WTC11 (cell line): ENCODE measurements around the gene TMEM212.
A peak's percentile ranks its signal among the peaks of the same experiment; 100 is the strongest.

Experiments
- ESRRA ChIP-seq: sonication (generic); formaldehyde crosslinking; IDR thresholded peaks from 2 replicates; pipeline ENCODE4 v1.8.1; 2022; ENCODE audit warnings: mild to moderate bottlenecking, missing genetic modification reagents, borderline replicate concordance
- IRF2 ChIP-seq: sonication (generic); formaldehyde crosslinking; IDR thresholded peaks from 2 replicates; pipeline ENCODE4 v1.8.0; 2022; ENCODE audit warnings: low read depth, missing genetic modification reagents, borderline replicate concordance
- JUN ChIP-seq: sonication (generic); formaldehyde crosslinking; IDR thresholded peaks from 2 replicates; pipeline ENCODE4 v1.8.0; 2023; ENCODE audit warnings: mild to moderate bottlenecking, missing genetic modification reagents
- SP1 ChIP-seq: sonication (generic); formaldehyde crosslinking; conservative IDR thresholded peaks from 2 replicates; pipeline ENCODE4 v1.8.1; 2022; ENCODE audit warnings: missing genetic modification reagents
- ZNF232 ChIP-seq: sonication (generic); formaldehyde crosslinking; IDR thresholded peaks from 2 replicates; pipeline ENCODE4 v1.8.0; 2022; ENCODE audit warnings: mild to moderate bottlenecking, missing genetic modification reagents
- TF ChIP-seq, protein P1 (sequence below): fragments of 200-600 bp; IDR thresholded peaks from 2 replicates; pipeline ENCODE4 v1.8.0; 2022; ENCODE audit warnings: antibody characterized with exemption
- TF ChIP-seq, protein P2 (sequence below): sonication (generic); formaldehyde crosslinking; IDR thresholded peaks from 2 replicates; pipeline ENCODE4 v1.8.1; 2023; ENCODE audit warnings: mild to moderate bottlenecking, missing genetic modification reagents
- TF ChIP-seq, protein P3 (sequence below): sonication (generic); formaldehyde crosslinking; IDR thresholded peaks from 2 replicates; pipeline ENCODE4 v1.8.1; 2022; ENCODE audit warnings: low read depth, missing genetic modification reagents, borderline replicate concordance

DNA sequence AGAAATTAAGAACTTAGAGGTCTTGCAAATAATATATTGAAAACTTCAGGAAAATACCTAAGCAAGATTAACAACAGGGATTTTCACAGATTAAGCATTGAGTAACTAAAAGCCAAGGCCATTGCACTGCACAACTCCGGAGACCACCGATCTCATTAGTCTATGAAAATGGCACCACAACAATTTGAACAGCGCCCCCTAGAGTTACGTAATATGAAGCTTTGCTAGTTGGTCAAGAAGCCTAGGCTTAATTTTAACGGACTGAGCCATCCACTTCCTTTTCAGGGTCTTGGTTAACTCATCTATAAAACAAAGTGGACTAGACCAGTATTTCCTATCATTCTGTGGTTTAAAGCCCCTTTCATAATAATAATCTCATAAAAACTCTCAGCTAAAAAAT, 24.8 kb downstream of the TMEM212 start:
- TF ChIP-seq, protein P1, sequence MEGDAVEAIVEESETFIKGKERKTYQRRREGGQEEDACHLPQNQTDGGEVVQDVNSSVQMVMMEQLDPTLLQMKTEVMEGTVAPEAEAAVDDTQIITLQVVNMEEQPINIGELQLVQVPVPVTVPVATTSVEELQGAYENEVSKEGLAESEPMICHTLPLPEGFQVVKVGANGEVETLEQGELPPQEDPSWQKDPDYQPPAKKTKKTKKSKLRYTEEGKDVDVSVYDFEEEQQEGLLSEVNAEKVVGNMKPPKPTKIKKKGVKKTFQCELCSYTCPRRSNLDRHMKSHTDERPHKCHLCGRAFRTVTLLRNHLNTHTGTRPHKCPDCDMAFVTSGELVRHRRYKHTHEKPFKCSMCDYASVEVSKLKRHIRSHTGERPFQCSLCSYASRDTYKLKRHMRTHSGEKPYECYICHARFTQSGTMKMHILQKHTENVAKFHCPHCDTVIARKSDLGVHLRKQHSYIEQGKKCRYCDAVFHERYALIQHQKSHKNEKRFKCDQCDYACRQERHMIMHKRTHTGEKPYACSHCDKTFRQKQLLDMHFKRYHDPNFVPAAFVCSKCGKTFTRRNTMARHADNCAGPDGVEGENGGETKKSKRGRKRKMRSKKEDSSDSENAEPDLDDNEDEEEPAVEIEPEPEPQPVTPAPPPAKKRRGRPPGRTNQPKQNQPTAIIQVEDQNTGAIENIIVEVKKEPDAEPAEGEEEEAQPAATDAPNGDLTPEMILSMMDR: peak; percentile 58
- TF ChIP-seq IRF2 (CRISPR knock-in tag): no peak
- TF ChIP-seq ESRRA (CRISPR knock-in tag): no peak
- TF ChIP-seq, protein P2, sequence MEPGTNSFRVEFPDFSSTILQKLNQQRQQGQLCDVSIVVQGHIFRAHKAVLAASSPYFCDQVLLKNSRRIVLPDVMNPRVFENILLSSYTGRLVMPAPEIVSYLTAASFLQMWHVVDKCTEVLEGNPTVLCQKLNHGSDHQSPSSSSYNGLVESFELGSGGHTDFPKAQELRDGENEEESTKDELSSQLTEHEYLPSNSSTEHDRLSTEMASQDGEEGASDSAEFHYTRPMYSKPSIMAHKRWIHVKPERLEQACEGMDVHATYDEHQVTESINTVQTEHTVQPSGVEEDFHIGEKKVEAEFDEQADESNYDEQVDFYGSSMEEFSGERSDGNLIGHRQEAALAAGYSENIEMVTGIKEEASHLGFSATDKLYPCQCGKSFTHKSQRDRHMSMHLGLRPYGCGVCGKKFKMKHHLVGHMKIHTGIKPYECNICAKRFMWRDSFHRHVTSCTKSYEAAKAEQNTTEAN (CRISPR knock-in tag): no peak
- no peak for TF ChIP-seq SP1
- no peak for TF ChIP-seq JUN (CRISPR knock-in tag)
- TF ChIP-seq, protein P3, sequence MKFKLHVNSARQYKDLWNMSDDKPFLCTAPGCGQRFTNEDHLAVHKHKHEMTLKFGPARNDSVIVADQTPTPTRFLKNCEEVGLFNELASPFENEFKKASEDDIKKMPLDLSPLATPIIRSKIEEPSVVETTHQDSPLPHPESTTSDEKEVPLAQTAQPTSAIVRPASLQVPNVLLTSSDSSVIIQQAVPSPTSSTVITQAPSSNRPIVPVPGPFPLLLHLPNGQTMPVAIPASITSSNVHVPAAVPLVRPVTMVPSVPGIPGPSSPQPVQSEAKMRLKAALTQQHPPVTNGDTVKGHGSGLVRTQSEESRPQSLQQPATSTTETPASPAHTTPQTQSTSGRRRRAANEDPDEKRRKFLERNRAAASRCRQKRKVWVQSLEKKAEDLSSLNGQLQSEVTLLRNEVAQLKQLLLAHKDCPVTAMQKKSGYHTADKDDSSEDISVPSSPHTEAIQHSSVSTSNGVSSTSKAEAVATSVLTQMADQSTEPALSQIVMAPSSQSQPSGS (CRISPR knock-in tag): no peak
- no peak for TF ChIP-seq ZNF232 (CRISPR knock-in tag)
